ENCODE results near the gene PYGM. TPM values are rescaled to one million over a fixed set of nuclear protein-coding genes. Genes with fewer than 3 reads are reported as not detected.

PYGM gene
- total RNA-seq, 1 donor from 2014 or later, result 291 TPM

DNA sequence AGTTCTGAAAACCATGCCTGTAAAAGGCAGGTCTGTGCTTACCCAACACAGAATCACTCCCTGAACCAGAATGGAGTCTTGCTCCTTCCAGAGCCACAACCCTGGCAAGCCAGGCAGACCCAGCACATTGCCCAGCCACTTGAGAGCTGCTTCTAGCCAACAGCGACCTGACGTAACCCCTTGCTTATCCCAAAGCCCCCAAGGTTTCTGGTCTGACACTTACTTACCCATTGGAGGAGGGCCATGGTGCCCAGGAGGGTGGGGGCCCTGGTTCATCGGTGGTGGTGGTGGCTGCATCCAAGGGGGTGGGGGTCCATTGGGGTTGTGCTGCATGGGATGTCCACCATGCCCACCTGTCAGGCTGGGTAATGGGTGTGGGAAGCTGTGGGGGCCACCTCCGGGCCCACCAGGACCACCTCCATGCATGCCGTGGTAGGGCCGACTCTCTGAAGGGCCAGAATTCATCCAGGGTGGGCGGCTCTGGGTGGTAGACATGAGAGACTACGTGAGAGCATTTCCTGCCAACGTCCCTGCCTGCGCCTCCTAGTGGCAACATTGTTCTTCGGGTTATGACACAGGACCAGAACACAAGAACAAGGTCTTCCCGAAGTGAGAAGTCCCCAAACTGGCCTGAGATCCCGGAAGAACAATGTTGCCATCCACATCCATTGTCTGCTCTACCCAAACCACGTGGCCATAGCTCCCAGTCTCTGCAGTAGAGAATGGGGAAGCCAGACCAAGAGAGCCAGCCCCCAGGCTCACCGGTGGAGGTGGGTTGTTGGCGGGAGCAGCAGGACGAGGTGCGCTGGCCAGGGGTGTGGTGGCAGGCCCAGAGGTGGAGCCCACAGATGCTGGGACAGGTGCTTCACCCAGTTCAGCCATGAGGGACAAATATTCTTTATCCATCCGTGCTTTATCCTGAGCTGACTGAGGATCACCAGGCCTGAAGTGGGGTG, 7.8 kb upstream of the PYGM start:
- H3K4me1 ChIP-seq (ENCODE audit: control insufficient read depth in 3 of 3, insufficient read depth in 3 of 3, low read length in 3 of 3), result peaks cover 49 to 62% (median 56%) of the 10 kb centered on the region in 3 donors
- peaks cover 72 to 83% (median 80%) of the 10 kb centered on the region in 3 donors for H3K36me3 ChIP-seq (ENCODE audit: control insufficient read depth in 3 of 3, insufficient read depth in 3 of 3, low read length in 3 of 3)
- H3K9me3 ChIP-seq (ENCODE audit: control insufficient read depth in 3 of 3, low read length in 3 of 3), result no peaks in the 10 kb centered on the region
- H3K4me3 ChIP-seq (ENCODE audit: low read length in 3 of 3), result no peak overlapping the region
- H3K9ac ChIP-seq (ENCODE audit: low read depth in 1 of 3, low read length in 3 of 3), result peak overlapping the region; percentile 8 to 58 (median 10)
- no peaks in the 10 kb centered on the region for H3K27me3 ChIP-seq (ENCODE audit: control insufficient read depth in 3 of 3, insufficient read depth in 3 of 3, low read length in 3 of 3)
- H3K27ac ChIP-seq (ENCODE audit: low read depth, low read length), result peak overlapping the region; percentile 63

DNA sequence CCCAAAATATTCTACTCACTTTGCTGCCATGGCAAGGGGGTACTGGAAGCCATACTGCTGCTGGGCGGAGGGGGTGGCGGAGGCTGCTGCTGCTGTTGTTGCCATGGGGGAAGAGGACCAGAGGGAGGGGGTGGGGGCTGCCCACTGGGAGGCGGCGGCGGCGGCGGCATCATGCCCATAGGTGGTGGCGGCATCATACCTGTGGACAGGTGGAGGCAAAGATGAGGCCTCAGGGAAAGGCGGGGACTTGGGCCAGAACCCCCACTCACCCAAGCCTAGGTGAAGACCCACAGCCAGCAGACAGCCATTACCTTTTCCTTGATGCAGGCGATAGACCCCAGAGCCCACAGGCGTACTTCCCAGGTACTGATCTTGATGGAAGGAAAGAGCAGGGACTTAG, 7.1 kb upstream of the PYGM start:
- H3K27me3 ChIP-seq (ENCODE audit: control insufficient read depth in 3 of 3, insufficient read depth in 3 of 3, low read length in 3 of 3), result no peaks in the 10 kb centered on the region
- H3K9ac ChIP-seq (ENCODE audit: low read depth in 1 of 3, low read length in 3 of 3), result peak overlapping the region in 1 of 3 donors; percentile 10
- no peak overlapping the region for H3K4me3 ChIP-seq (ENCODE audit: low read length in 3 of 3)
- H3K9me3 ChIP-seq (ENCODE audit: control insufficient read depth in 3 of 3, low read length in 3 of 3), result no peaks in the 10 kb centered on the region
- peak overlapping the region; percentile 63 for H3K27ac ChIP-seq (ENCODE audit: low read depth, low read length)
- H3K36me3 ChIP-seq (ENCODE audit: control insufficient read depth in 3 of 3, insufficient read depth in 3 of 3, low read length in 3 of 3), result peaks cover 70 to 76% (median 72%) of the 10 kb centered on the region in 3 donors
- H3K4me1 ChIP-seq (ENCODE audit: control insufficient read depth in 3 of 3, insufficient read depth in 3 of 3, low read length in 3 of 3), result peaks cover 50 to 63% (median 57%) of the 10 kb centered on the region in 3 donors

DNA sequence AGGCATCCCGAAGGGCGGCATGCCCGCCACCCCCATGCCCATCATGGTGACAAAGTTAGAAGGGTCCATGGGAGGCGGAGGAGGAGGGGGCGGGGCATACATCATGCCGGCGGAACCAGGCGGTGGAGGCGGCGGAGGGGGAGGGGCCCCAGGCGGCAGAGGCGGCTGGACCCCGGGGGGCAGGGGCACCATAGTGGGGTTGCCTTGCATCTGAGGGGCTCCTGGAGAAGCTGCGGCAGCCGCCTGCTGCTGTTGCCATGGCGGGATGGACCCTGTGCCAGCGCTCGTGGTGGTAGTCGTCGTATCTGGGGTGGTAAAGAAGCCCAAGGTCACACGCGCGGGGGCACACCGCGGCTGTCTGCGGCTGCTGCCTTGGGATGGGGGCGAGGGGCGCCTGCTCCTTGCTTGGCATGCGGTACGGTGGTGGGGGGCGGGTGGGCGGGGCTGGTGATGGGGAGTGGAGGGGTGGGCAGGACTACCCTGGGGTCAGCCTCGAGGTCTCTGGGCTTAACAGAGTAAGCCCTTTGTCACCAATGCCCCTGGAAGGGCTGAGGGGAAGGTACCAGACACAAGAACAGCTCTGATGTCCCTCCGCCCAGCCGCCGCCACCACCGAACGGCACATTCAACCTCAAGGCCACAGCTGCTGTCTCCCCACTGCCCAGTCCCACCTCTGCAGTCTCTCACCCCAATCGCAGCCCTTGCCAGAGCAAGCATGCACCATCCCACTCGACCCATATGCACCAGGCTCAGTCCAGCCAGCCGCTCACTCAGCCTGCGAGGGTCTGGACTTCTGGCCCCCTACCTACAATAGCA, 6.3 kb upstream of the PYGM start:
- Histone ChIP-seq H3K9me3 (ENCODE audit: control insufficient read depth in 3 of 3, low read length in 3 of 3) (no peaks in the 10 kb centered on the region), H3K4me1 (ENCODE audit: control insufficient read depth in 3 of 3, insufficient read depth in 3 of 3, low read length in 3 of 3) (peaks cover 49 to 65% (median 59%) of the 10 kb centered on the region in 3 donors), H3K9ac (ENCODE audit: low read depth in 1 of 3, low read length in 3 of 3) (no peak overlapping the region), H3K4me3 (ENCODE audit: low read length in 3 of 3) (no peak overlapping the region), H3K27ac (ENCODE audit: low read depth, low read length) (no peak overlapping the region), H3K36me3 (ENCODE audit: control insufficient read depth in 3 of 3, insufficient read depth in 3 of 3, low read length in 3 of 3) (peaks cover 64 to 68% (median 67%) of the 10 kb centered on the region in 3 donors), H3K27me3 (ENCODE audit: control insufficient read depth in 3 of 3, insufficient read depth in 3 of 3, low read length in 3 of 3) (no peaks in the 10 kb centered on the region)

DNA sequence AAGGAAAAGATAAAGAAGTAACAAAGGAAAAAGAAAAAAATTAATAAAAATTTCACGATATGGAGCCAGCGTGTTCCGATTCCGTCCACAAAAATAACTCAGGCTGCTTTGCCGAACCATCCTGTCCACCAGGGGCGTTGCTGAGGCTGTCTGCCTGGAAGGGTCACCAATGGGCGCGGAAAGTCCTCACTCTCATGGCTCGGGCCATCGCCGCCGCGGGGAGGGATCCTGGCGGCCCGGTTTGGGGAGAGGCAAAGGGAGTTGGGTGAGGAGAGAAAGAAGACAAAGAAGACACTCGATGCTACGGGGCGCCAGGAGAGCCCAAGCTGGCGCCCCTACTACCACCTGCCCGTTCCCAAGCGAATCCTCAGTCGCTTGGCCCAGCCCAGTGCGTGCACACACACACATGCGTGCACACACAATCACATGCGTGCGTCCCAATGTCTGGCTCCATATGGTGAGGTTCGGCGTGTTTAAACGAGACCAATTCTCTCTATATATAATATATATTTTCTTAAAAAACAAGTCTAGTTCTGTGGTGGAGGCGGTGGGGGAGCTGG, 5.6 kb upstream of the PYGM start:
- Histone ChIP-seq H3K27ac (ENCODE audit: low read depth, low read length) (no peak overlapping the region), H3K4me1 (ENCODE audit: control insufficient read depth in 3 of 3, insufficient read depth in 3 of 3, low read length in 3 of 3) (peaks cover 55 to 72% (median 66%) of the 10 kb centered on the region in 3 donors), H3K36me3 (ENCODE audit: control insufficient read depth in 3 of 3, insufficient read depth in 3 of 3, low read length in 3 of 3) (peaks cover 57 to 62% (median 60%) of the 10 kb centered on the region in 3 donors), H3K9me3 (ENCODE audit: control insufficient read depth in 3 of 3, low read length in 3 of 3) (no peaks in the 10 kb centered on the region), H3K27me3 (ENCODE audit: control insufficient read depth in 3 of 3, insufficient read depth in 3 of 3, low read length in 3 of 3) (no peaks in the 10 kb centered on the region), H3K9ac (ENCODE audit: low read depth in 1 of 3, low read length in 3 of 3) (peak overlapping the region in 1 of 3 donors; percentile 100), H3K4me3 (ENCODE audit: low read length in 3 of 3) (no peak overlapping the region)

DNA sequence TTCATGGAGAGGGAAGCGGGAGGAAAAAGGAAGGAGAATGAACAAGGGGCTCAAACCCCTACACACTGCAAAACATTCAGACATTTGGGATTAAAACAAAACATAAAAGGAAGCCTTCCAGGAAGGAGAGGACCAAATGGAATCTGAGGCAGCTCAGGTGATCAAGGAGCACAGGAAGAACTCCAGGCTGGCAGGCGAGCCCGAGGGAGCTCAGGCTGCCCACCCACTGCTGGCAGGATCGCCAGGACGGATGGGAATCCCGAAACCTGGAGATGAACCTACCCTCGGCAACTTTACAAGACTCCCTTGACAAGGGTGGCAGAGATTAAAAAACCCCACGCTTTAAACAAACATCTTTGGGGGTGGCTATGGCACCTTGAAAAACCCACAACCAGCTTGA, 5.0 kb upstream of the PYGM start:
- H3K4me1 ChIP-seq (ENCODE audit: control insufficient read depth in 3 of 3, insufficient read depth in 3 of 3, low read length in 3 of 3), result peaks cover 60 to 78% (median 71%) of the 10 kb centered on the region in 3 donors
- H3K36me3 ChIP-seq (ENCODE audit: control insufficient read depth in 3 of 3, insufficient read depth in 3 of 3, low read length in 3 of 3), result peaks cover 51 to 55% (median 54%) of the 10 kb centered on the region in 3 donors
- H3K4me3 ChIP-seq (ENCODE audit: low read length in 3 of 3), result peak overlapping the region in 1 of 3 donors; percentile 15
- H3K9ac ChIP-seq (ENCODE audit: low read depth in 1 of 3, low read length in 3 of 3), result peak overlapping the region; percentile 57 to 100 (median 82)
- H3K9me3 ChIP-seq (ENCODE audit: control insufficient read depth in 3 of 3, low read length in 3 of 3), result no peaks in the 10 kb centered on the region
- no peaks in the 10 kb centered on the region for H3K27me3 ChIP-seq (ENCODE audit: control insufficient read depth in 3 of 3, insufficient read depth in 3 of 3, low read length in 3 of 3)
- peak overlapping the region; percentile 98 for H3K27ac ChIP-seq (ENCODE audit: low read depth, low read length)

DNA sequence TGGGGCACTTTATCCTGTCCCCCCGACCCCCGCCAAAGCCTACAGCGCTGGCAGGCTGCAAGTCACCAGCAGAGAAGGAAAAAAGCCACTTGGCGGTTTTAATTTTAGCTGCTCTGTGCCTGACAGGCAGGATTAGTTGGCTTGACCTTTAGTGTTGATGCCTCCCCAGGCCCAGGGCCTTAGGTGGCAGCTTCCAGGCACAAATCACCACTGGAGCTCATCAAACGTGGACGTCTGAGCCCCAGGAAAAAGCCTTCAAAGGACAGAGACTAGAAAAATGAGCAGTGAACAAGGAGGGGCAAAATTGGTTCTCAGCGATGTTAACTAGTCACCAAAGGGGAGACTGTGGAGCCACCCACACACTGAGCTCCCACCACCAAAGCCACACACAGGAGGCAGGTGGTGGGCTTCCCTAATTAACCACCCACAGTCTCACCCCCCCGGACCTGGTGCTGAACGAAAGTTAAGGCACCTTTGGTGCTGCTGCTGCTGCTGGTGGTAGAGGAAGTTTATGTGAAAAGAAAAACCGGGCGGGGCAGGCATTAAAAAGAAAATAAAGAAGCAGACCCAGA, 4.4 kb upstream of the PYGM start:
- Histone ChIP-seq H3K27me3 (ENCODE audit: control insufficient read depth in 3 of 3, insufficient read depth in 3 of 3, low read length in 3 of 3) (no peaks in the 10 kb centered on the region), H3K4me3 (ENCODE audit: low read length in 3 of 3) (peak overlapping the region in 2 of 3 donors; percentile 46 to 56), H3K36me3 (ENCODE audit: control insufficient read depth in 3 of 3, insufficient read depth in 3 of 3, low read length in 3 of 3) (peaks cover 45 to 49% (median 49%) of the 10 kb centered on the region in 3 donors), H3K9ac (ENCODE audit: low read depth in 1 of 3, low read length in 3 of 3) (peak overlapping the region; percentile 64 to 100 (median 82)), H3K4me1 (ENCODE audit: control insufficient read depth in 3 of 3, insufficient read depth in 3 of 3, low read length in 3 of 3) (peaks cover 60 to 85% (median 77%) of the 10 kb centered on the region in 3 donors), H3K27ac (ENCODE audit: low read depth, low read length) (peak overlapping the region; percentile 98), H3K9me3 (ENCODE audit: control insufficient read depth in 3 of 3, low read length in 3 of 3) (no peaks in the 10 kb centered on the region)

DNA sequence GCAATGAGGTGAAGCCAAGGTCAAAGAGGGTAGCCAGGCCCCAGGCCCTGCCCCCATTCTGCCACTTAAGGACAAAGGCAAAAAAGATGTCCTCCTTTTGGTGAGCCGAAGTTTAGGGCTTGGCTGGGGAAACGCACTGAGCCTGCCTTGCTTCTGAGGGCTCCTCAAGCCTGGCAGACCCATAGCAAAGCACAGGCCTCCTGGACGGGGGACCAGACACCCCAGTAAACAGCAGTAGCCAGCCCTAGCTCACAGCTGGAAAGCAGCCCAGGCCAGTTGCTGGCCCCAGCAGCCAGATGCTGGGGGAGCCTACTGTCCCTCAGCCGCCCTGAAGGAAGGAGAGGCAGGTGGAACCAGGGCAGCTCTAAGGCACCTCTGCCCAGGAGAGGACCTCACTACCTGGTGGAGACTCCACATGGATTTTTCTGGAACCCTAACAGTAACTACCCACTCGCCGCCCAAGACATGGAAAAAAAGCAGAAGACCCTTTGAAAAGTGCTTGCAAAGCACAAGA, 3.8 kb upstream of the PYGM start:
- Histone ChIP-seq H3K27me3 (ENCODE audit: control insufficient read depth in 3 of 3, insufficient read depth in 3 of 3, low read length in 3 of 3) (no peaks in the 10 kb centered on the region), H3K27ac (ENCODE audit: low read depth, low read length) (peak overlapping the region; percentile 98), H3K4me1 (ENCODE audit: control insufficient read depth in 3 of 3, insufficient read depth in 3 of 3, low read length in 3 of 3) (peaks cover 60 to 89% (median 80%) of the 10 kb centered on the region in 3 donors), H3K9me3 (ENCODE audit: control insufficient read depth in 3 of 3, low read length in 3 of 3) (no peaks in the 10 kb centered on the region), H3K9ac (ENCODE audit: low read depth in 1 of 3, low read length in 3 of 3) (peak overlapping the region; percentile 64 to 100 (median 82)), H3K4me3 (ENCODE audit: low read length in 3 of 3) (peak overlapping the region; percentile 46 to 56 (median 51)), H3K36me3 (ENCODE audit: control insufficient read depth in 3 of 3, insufficient read depth in 3 of 3, low read length in 3 of 3) (peaks cover 42 to 46% (median 46%) of the 10 kb centered on the region in 3 donors)

DNA sequence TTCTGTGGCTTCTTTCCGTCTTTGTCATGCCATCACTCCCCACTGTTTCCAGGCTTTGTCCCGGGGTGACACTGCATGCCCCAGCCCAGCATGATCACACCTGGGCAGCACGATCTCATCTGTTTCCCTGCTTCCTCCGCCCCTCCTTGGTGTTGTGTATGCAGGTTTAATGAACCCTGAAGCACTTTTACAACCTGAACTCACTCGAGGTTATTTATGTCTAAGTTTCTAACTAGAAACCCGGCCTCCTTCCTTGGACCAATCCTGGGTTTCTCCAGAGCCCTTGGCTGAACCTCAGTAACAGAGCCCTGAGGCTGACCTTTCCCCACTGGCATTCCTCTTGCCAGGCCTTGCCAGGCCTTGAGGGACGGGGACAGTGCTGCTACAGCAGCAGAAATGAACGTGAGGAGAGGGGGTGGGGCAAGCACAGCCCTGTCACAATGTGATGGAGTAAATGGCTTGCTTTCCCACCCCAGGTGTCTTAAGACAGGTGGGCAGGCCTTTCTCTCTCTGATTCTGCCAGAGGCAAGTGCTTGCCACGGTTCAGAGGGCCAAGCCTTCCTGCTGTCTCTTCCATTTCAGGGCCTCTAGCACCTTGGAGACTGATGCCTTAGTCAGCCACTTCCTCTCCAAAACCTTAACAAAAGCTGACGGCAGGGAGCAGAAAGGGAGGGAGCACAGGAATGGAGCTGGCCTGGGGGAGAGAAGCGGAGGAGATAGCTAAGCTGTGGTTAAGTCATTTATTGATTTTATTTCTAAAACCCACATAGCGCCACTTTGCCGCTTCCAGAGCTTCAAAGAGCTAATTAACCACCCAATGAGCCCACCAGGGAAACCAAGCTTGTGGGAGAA, 3.1 kb upstream of the PYGM start:
- no peaks in the 10 kb centered on the region for H3K9me3 ChIP-seq (ENCODE audit: control insufficient read depth in 3 of 3, low read length in 3 of 3)
- H3K4me3 ChIP-seq (ENCODE audit: low read length in 3 of 3), result peak overlapping the region; percentile 58 to 71 (median 61)
- H3K27ac ChIP-seq (ENCODE audit: low read depth, low read length), result peak overlapping the region; percentile 98
- H3K27me3 ChIP-seq (ENCODE audit: control insufficient read depth in 3 of 3, insufficient read depth in 3 of 3, low read length in 3 of 3), result no peaks in the 10 kb centered on the region
- H3K36me3 ChIP-seq (ENCODE audit: control insufficient read depth in 3 of 3, insufficient read depth in 3 of 3, low read length in 3 of 3), result peaks cover 42 to 46% (median 45%) of the 10 kb centered on the region in 3 donors
- H3K4me1 ChIP-seq (ENCODE audit: control insufficient read depth in 3 of 3, insufficient read depth in 3 of 3, low read length in 3 of 3), result peaks cover 61 to 89% (median 83%) of the 10 kb centered on the region in 3 donors
- peak overlapping the region; percentile 64 to 100 (median 82) for H3K9ac ChIP-seq (ENCODE audit: low read depth in 1 of 3, low read length in 3 of 3)

All from skeletal muscle tissue (tissue), 4 donors.